GM20431 (cell line): Measurements from ENCODE around the gene POLE.
"Not testable (repeated sequence)": the region's sequence is repeated elsewhere in the genome, so short reads cannot be mapped to it uniquely, and the experiment has no call there.

Source experiments
- in situ Hi-C: fragments of 300-500 bp; cut with MseI, MboI; formaldehyde crosslinking; loops from one replicate; pipeline ENCODE4 v1.15.0; 2020; ENCODE audit warnings: low sequenced_read_pairs; ENCODE audit not compliant: unreplicated experiment

Gene POLE

DNA sequence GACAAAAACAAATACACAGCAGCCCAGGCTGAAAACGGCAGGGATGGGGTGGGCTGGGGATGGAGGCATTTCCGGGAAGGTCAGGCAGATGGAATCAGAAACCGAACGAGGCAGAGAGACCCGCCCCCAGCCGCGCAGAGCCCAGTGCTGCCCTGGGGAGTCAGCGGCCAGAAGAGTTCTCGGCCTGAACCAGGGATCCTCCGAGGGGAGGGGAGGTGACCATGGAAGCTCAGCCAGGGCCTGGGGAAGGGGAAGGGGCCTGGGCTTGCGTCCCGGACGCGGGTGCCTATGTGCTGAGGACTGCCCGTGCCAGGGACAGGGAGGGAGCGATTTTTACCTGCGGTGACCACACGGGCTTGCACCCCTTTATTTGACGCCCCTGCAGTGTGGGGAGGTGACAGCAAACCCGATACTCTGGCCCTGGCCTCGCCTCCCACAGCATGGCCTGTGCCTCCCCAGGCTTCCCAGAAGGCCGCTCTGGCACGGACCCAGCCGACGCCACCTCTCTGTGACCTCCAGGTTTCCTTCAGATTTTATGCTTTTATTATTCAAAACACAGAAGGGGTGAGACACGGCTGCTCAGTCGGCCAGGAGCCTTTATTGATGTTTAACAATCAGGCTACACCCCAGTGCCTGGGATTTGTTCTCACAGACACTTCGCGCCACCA, 84.4 kb downstream of the POLE start:
- in situ Hi-C loops, result no loop called here

DNA sequence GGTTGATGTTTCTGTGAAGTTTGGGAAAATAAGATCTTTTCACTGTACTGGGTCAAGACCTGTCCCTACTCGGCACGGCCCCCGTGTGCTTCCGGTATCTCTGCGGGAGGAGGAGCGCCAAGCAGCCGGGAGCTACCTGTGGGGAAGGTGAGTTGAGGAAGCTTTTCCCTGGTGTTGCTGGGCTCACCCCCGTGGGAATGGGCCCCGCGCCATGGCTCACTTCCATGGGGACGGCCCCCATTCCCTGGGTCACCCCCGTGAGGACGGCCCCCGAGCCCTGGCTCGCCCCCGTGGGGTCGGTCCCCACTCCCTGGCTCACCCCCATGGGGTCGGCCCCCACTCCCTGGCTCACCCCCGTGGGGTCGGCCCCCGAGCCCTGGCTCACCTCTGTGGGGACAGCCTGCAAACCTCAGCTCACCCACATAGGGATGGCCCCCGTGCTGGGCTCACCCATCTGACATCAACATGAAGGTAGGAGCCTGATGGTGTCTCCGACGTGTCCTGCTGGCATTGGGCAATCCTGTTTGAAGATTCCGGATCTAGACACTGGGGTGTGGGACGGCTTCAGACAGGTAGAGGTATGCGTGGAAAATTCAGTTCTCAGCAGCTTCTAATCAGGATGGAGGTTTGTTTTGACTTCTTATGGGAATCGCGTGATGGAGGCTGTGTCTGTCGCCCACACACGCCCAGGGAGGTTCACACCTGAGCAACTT, 85.8 kb downstream of the POLE start:
- in situ Hi-C loops, result no loop called here

GRCh38 chr12:132600048-132601032, 86.8 kb downstream of the POLE start:
- in situ Hi-C loops, result no loop called here

- in situ Hi-C loops, result not testable (repeated sequence)
These were observed 87.6 kb downstream of the POLE start for GRCh38 chr12:132599502-132599901.

GRCh38 chr12:132597333-132598316, 89.5 kb downstream of the POLE start:
- in situ Hi-C loops, result no loop called here

- in situ Hi-C loops, result no loop called here
These were observed 91.1 kb downstream of the POLE start for GRCh38 chr12:132596016-132596415.

DNA sequence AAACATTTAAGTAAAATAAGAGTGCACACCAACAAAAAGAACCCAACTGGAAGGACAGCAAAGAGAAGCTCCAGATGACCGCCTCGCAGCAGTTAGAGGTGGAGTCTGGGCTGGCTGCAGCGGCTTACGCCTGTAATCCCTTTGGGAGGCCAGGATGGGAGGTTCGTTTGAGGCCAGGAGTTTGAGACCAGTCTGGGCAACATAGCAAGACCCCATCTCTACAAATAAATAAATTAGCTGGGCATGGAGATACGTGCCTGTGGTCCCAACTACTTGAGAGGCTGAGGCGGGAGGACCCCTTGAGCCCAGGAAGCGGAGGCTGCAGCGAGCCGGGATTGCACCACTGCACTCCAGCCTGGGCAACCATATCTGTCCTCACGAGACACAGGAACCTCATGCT, 92.0 kb downstream of the POLE start:
- in situ Hi-C loops, result no loop called here

- in situ Hi-C loops, result no loop called here
These were observed 93.2 kb downstream of the POLE start for GRCh38 chr12:132593938-132594358.

DNA sequence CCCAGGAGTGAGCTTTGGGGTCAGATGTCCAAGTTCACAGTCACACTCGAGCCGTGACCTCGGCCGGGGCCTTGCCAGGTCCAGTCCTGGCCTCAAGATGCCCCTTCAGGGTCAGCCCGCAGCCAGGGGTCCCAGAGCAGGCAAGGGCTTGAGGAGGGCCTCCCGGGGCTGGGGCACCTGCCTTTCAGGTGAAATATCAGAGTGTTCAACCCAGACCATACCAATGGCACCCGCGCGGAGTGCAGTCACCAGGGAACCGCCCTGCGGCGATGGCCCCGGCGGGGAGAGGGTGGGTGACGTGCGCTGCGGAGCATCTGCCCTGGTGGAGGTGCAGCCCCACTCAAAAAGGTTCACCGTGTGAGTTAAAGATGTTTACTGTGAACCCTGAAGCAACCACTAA, 93.6 kb downstream of the POLE start:
- in situ Hi-C loops, result no loop called here

GRCh38 chr12:132593071-132593470, 94.1 kb downstream of the POLE start:
- in situ Hi-C loops, result no loop called here

DNA sequence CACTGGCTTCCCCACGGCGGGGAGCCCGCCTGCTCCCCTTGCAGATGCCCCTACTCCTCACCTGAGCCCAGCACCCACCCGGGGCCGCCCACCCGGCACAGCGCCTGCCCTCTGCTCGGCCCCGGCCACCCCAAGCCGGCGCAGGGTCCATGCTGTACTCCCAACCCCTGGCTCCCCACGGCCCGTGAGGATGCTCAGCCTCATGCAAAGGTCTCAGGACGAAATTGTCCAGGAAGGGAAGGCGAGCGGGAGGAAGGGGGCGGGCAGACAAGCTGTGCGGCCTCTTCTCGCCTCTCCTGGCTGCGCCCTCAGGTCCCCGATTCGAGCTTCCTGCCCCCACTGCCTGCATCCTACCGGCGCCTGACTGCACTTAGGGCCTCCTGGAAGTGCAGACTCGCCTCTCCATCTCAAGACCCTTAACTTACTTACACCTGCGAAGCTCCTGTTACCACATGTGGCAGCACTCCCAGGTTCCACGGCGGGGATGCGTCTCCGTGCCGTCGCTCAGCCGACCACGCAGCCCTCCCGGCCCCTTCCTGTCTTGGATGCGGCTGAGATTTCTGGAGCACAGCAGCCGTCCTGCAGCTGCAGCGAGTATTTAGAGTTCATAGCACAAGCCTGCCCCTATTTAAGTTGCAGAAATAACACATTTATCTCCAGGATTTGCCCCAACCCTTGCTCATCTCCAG, 94.7 kb downstream of the POLE start:
- in situ Hi-C loops, result no loop called here

DNA sequence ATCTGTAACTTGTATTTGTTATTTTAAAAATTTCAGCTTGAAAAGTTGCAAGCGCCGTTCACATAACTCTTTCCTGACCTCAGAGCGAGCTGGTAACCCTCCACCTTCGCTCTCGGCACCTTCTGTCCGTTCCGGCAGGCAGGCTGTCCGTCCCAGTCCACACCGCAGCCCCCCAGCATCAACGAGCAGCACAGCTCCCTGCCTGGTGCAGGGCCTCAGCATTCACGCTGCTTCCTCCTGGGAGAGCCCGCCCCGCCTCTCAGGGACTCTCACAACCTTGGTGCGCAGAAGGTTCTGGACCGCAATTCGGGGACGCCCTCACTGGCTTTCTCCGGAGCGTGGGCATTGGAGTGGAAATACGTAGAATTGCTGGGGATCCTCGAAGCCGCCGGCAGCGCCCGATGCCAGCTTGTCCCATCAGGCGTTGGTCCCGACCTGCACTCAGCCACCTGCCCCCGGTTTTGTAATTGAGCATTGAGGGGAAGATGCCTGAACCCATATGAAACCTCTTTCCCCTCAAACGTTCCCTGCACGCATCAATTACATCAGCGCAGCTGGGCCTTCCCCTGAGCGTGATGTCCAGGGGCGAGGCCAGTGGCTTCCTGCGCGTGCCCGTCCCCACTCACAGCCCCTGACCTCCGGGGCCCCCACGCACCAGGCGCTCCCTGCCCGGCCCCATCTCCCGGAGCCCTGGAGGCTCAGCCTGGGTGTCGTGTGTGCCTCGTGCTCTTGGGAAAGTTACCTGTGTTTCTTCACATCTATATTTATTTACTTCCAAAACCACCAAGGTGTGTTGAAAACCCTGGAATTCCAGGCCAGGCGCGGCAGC, 95.8 kb downstream of the POLE start:
- in situ Hi-C loops, result no loop called here

GRCh38 chr12:132588821-132589669, 98.1 kb downstream of the POLE start:
- in situ Hi-C loops, result no loop called here

DNA sequence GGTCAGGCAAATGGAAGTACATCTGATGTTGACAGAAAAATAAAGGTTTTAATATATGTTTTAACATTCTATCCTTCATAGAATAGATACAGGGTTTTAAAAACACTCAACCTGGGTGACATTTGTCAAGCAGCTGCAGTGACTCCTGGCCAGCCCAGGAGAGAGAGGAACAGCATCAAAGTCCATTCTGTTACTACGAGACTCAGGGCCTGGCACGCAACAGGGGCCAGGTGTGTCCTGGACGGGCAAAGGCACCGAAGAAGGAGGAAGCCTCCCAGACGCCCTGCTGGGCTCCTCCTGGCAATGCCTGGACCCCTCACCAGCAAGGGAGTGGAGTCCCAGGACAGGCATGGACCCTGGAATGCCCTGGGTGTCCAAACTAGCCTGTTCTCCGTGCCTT, 98.8 kb downstream of the POLE start:
- in situ Hi-C loops, result no loop called here

GRCh38 chr12:132587781-132588180, 99.4 kb downstream of the POLE start:
- in situ Hi-C loops, result no loop called here

- in situ Hi-C loops, result no loop called here
These were observed 100.2 kb downstream of the POLE start for GRCh38 chr12:132586929-132587328.

DNA sequence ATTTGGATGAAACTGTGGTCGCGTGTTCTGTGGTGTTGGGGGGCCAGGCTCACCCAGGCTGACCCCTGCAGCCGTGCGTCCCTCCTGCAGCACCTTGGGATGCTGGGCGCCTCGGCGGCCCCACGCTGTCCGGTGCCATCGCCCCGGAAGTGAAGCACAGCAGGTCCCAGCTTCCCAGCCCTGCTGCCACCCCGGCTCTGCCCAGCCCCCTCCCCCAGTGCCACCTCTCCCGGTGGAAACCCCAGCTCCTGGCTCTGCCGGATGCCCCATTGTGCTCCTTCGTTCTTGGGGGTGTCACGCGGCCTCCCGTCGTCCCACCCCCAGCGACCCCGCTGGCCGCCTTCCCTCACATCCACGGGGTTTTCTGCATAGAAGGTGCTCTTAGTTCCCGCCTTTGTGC, 102.0 kb downstream of the POLE start:
- in situ Hi-C loops, result no loop called here
